ENCODE measurements around the gene PIN1. TPM values are rescaled to one million over a fixed set of nuclear protein-coding genes. Genes with fewer than 3 reads are reported as not detected.

The PIN1 gene
- total RNA-seq, 1 donor from 2014 or later = 57.0 TPM

DNA sequence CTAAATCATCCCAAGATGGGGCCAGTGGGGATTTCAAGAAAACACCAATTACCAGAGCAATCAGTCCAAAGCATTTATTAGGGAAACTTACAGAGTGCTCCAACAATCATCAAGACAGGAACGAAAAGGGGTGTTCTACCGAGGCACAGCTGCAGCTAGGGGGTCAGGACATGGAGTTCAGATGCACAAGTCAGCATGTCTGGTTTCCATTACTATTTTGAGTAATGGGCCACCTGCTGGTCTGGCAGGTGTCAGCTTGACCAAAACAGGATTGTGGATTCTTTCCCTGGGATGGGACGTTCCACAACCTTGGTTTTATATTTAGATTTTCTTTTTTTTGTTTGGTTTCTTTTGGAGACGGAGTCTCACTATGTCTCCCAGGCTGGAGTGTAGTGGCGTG is 11.3 kb upstream of the PIN1 start:
- no peaks in the 10 kb centered on the region for H3K9me3 ChIP-seq
- no peak for DNase-seq

DNA sequence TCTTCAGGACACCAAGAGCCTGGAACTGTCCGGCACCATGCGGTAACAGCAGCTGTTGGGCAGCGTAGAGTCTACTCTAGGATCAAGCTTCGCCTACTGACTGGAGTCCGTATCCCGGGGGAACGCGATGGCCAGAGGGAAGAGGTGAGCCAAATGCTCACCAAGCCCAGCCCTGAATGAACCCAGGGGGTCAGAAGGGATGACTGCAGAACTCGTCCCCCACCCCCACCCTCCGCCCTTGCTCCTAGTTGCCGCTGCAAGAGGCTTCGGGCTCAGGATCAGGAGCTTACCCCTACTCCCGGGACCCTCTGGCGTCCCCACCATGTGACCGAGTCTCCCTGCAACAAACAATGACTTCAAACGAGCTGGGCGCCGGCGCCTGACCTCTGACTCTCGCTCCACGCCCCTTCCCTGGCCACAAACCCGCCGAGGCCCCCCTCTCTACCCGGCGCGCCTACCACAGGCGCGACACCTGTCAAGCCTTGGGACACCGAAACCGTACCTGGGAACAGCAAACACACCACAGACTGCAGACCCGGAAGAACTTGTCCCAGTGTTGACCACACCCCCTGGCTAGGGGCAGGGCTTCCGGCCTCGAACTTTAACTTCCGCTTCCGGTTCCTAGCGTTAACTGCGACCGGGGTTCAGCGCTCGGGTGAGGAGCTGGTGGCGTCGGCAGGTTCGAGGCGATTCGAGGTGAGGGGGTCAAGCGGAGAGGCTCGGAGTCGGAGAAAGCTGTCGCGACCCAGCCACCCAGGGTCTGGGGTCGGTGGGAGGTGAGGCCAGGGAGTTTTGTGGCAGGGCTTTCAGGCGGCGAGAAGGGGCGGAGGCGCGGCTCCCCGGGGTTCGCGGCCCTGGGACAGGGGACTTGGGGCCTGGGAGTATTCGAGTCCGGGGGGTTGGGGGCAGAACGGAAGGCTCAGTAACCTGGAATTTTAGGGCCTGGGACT is 7.6 kb upstream of the PIN1 start, which contains the start of gene UBL5:
TSS of gene UBL5 (plus strand) at position 630 of the 950 bp plus-strand sequence. CDS start 420 bp downstream, outside the sequence.
- Histone ChIP-seq H3K4me1 (peaks cover 28% of the 10 kb centered on the region), H3K4me3 (peak within 1 kb of the TSS; percentile 94), H3K27me3 (ENCODE audit: low read depth) (no peaks in the 10 kb centered on the region), H3K9me3 (no peaks in the 10 kb centered on the region), H3K27ac (peak within 1 kb of the TSS; percentile 85), H3K36me3 (peaks cover 21% of the 10 kb centered on the region)
- TF ChIP-seq, protein P1, sequence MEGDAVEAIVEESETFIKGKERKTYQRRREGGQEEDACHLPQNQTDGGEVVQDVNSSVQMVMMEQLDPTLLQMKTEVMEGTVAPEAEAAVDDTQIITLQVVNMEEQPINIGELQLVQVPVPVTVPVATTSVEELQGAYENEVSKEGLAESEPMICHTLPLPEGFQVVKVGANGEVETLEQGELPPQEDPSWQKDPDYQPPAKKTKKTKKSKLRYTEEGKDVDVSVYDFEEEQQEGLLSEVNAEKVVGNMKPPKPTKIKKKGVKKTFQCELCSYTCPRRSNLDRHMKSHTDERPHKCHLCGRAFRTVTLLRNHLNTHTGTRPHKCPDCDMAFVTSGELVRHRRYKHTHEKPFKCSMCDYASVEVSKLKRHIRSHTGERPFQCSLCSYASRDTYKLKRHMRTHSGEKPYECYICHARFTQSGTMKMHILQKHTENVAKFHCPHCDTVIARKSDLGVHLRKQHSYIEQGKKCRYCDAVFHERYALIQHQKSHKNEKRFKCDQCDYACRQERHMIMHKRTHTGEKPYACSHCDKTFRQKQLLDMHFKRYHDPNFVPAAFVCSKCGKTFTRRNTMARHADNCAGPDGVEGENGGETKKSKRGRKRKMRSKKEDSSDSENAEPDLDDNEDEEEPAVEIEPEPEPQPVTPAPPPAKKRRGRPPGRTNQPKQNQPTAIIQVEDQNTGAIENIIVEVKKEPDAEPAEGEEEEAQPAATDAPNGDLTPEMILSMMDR (IDR thresholded peaks at IDR 0.05) = no peak
- DNase-seq (peak; percentile 90), ATAC-seq (peak; percentile 97 to 99)
- intact Hi-C loops (cut with DNase I) = no loop called here

More for the DNA sequence above, 11.3 kb upstream of the PIN1 start:
- Histone ChIP-seq H3K27ac (no peak overlapping the region), H3K4me1 (peaks cover 29% of the 10 kb centered on the region), H3K36me3 (no peaks in the 10 kb centered on the region), H3K4me3 (no peak overlapping the region), H3K27me3 (ENCODE audit: low read depth) (no peaks in the 10 kb centered on the region)
- intact Hi-C loops (cut with DNase I) = no loop called here
- TF ChIP-seq, protein P1 (IDR thresholded peaks at IDR 0.05) = no peak
- no peak for ATAC-seq

DNA sequence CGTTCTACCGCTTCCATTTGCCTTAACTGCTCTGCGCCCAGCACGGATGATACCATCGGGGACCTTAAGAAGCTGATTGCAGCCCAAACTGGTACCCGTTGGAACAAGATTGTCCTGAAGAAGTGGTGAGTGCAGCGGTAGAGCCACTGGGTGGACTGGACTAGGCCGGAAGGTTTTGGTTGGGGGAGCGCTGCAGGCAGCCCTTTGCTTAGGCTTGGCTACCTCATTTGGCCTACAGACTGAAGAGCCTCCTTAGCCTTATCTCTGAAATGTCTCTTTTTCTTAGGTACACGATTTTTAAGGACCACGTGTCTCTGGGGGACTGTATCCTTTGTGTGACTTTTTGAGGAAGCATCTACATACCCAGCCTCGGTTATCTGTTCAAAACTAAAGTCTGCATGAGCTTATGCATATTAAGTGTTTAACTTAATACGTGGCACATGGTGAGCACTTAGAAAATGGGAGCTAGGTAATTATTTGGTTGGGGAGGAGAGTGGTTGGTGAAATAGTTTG is 6.5 kb upstream of the PIN1 start:
- DNase-seq (no peak), ATAC-seq (no peak)
- Histone ChIP-seq H3K27me3 (ENCODE audit: low read depth) (no peaks in the 10 kb centered on the region), H3K9me3 (no peaks in the 10 kb centered on the region), H3K4me3 (peak overlapping the region; percentile 94), H3K27ac (peak overlapping the region; percentile 85), H3K36me3 (peaks cover 21% of the 10 kb centered on the region), H3K4me1 (peaks cover 28% of the 10 kb centered on the region)
- intact Hi-C loops (cut with DNase I) = no loop called here
- TF ChIP-seq, protein P1 (IDR thresholded peaks at IDR 0.05) = no peak

DNA sequence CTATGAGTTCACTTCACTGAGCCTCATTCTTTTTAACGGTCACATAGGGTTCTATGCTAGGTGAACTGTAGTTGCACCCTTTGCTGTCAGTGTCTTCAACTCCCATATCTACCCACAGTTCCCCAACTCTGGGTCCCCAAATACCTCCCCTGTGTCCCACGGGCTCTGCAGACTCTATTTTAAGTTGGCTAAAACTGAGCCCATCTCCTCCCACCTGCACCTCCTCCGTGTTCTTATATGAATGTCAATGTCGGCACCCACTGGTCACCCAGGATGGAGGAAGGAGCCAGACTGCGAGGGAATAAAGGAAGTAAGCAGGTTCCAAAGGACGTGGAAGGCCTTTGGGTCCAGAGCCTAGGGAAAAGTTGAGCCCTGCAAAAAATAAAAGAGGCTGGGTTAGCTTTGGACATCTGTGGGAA is 802 bp upstream of the PIN1 start:
- Histone ChIP-seq H3K27me3 (ENCODE audit: low read depth) (no peaks in the 10 kb centered on the region), H3K36me3 (peaks cover 30% of the 10 kb centered on the region), H3K27ac (peak overlapping the region; percentile 83), H3K9me3 (no peaks in the 10 kb centered on the region), H3K4me3 (peak overlapping the region; percentile 98), H3K4me1 (peaks cover 16% of the 10 kb centered on the region)
- no peak for DNase-seq
- TF ChIP-seq, protein P1 (IDR thresholded peaks at IDR 0.05) = no peak
- intact Hi-C loops (cut with DNase I) = no loop called here
- no peak for ATAC-seq

DNA sequence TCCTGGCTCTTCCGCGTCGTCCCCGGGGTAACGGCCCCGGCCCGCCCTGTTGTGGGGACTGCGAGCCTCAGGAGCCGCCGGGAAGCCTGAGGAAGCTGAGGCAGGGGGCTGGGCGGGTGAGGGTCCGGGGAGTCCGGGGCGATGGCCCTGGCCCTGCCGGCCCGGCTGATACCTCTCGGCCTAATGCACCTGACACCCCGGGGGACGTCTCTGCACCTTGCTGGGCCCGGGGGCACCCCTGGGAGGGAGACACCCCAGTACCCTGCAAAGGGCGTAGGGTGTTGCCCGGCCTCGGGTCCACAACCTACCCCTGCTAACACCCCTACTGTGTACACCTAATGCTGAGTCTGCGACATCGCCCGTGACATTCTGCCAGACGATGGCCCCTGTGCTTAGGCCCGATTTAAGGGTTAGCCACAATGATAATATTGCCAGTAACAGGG is 410 bp downstream of the PIN1 start:
- ATAC-seq (peak; percentile 2 to 39), DNase-seq (no peak)
- Histone ChIP-seq H3K27me3 (ENCODE audit: low read depth) (no peaks in the 10 kb centered on the region), H3K4me1 (peaks cover 16% of the 10 kb centered on the region), H3K9me3 (no peaks in the 10 kb centered on the region), H3K36me3 (peaks cover 32% of the 10 kb centered on the region), H3K4me3 (peak overlapping the region; percentile 98), H3K27ac (peak overlapping the region; percentile 83)
- intact Hi-C loops (cut with DNase I) = no loop called here
- TF ChIP-seq, protein P1 (IDR thresholded peaks at IDR 0.05) = no peak
